Activated B cell treated with CpG ODN at 0.5 μM for 24 hours (primary cell): Measurements from ENCODE around the gene RAB6A. TPM values are rescaled to one million over a fixed set of nuclear protein-coding genes. Genes with fewer than 3 reads are reported as not detected.

Source experiments
- ATAC-seq: fragments of 200-7000 bp; cut with Tn5 transposase; one replicate; pipeline ENCODE4 v1.10.0; 2021; ENCODE audit warnings: low read depth, mild to moderate bottlenecking, moderate library complexity
- CTCF ChIA-PET: fragments of 350-600 bp; sonication (Branson Sonifier 250); formaldehyde crosslinking; loops from one replicate; lab custom pipeline; 2021; ENCODE audit warnings: antibody characterized with exemption; lab: Charles Lee
- POLR2A ChIA-PET: fragments of 350-600 bp; sonication (Branson Sonifier 250); formaldehyde crosslinking; loops from one replicate; lab custom pipeline; 2021; ENCODE audit warnings: antibody characterized with exemption; lab: Charles Lee
- DNase-seq: peaks from one replicate; pipeline ENCODE4 v3.0.0; 2022
- H3K27ac Mint-ChIP-seq: one replicate; pipeline ENCODE4 v1.8.0; 2020; ENCODE audit warnings: mixed read lengths
- H3K27me3 Mint-ChIP-seq: one replicate; pipeline ENCODE4 v1.8.0; 2021; ENCODE audit warnings: mixed read lengths
- H3K36me3 Mint-ChIP-seq: one replicate; pipeline ENCODE4 v1.8.0; 2021; ENCODE audit warnings: low read depth, mixed read lengths
- H3K4me1 Mint-ChIP-seq: one replicate; pipeline ENCODE4 v1.8.0; 2021; ENCODE audit warnings: mixed read lengths
- H3K4me3 Mint-ChIP-seq: one replicate; pipeline ENCODE4 v1.8.0; 2020; ENCODE audit warnings: mild to moderate bottlenecking, mixed read lengths
- H3K9me3 Mint-ChIP-seq: one replicate; pipeline ENCODE4 v1.8.0; 2020; ENCODE audit warnings: mixed read lengths
- CTCF ChIP-seq: fragments of 200-600 bp; IDR thresholded peaks from one replicate; pipeline ENCODE4 v1.8.0; 2022; ENCODE audit warnings: antibody characterized with exemption, mild to moderate bottlenecking
- intact Hi-C: fragments of 100-400 bp; cut with micrococcal nuclease; formaldehyde crosslinking; loops from one replicate; pipeline ENCODE4 v1.15.1; 2024
- total RNA-seq: library from RNA; stranded (reverse); gene quantifications from 2 replicates; pipeline ENCODE4 v1.2.3, GENCODE V29; 2022

RAB6A gene
- 53.3 and 61.0 TPM in 2 replicates for total RNA-seq

GRCh38 chr11:73760679-73761402 is at the start of gene RAB6A:
RAB6A (minus strand) TSS chr11:73761074; CDS start chr11:73760635, 439 bp downstream.
- Mint-ChIP-seq H3K27me3 (no peaks in the 10 kb centered on the region), H3K9me3 (no peaks in the 10 kb centered on the region), H3K4me3 (peak within 1 kb of the TSS; percentile 91), H3K4me1 (peaks cover 22% of the 10 kb centered on the region), H3K36me3 (peaks cover 8% of the 10 kb centered on the region), H3K27ac (peak within 1 kb of the TSS; percentile 88)
- TF ChIP-seq CTCF: no peak
- ChIA-PET CTCF (interaction anchor here (0.7 to 1.4 kb wide), 3 partner anchors 16 to 162 kb away, joined by 3 to 16 read pairs (median 3); no protein-coding TSS in a partner anchor), POLR2A (interaction anchor here (0.5 to 5.0 kb wide), 12 partner anchors 15 to 1681 kb away, joined by 3 to 133 read pairs (median 4); partner anchors contain the start of genes FCHSD2 and MRPL48)
- peak; percentile 88 for ATAC-seq
- peak; percentile 97 for DNase-seq
- intact Hi-C loops: loop anchor here (1.0 to 2.0 kb wide), 6 partner anchors 18 to 638 kb away; partner anchors contain the start of genes C2CD3, COA4, FAM168A and PAAF1

DNA sequence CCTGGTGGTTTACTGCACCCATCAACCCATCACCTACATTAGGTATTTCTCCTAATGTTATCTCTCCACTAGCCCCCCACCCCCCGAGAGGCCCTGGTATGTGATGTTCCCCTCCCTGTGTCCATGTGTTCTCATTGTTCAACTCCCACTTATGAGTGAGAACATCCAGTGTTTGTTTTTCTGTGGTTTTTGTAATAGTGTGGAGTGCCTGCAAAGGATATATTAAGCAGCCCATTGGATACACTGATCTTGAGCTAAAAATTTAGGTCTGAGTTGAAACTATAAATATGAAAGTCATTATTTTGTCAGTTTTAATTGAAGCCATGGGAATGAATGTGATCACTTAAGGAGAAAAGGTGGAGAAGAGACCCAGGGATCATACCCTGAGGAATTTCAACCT is 49.8 kb upstream of the RAB6A start:
- ATAC-seq (no peak), DNase-seq (no peak)
- H3K4me1 Mint-ChIP-seq: no peaks in the 10 kb centered on the region
- no peaks in the 10 kb centered on the region for H3K9me3 Mint-ChIP-seq
- H3K36me3 Mint-ChIP-seq: peaks cover 28% of the 10 kb centered on the region
- intact Hi-C loops: no loop called here
- no peak overlapping the region for H3K4me3 Mint-ChIP-seq
- ChIA-PET CTCF (no interaction called here), POLR2A (no interaction called here)
- H3K27me3 Mint-ChIP-seq: no peaks in the 10 kb centered on the region
- no peak for TF ChIP-seq CTCF
- no peak overlapping the region for H3K27ac Mint-ChIP-seq

GRCh38 chr11:73808052-73808451 is 47.2 kb upstream of the RAB6A start:
- Mint-ChIP-seq H3K27me3 (no peaks in the 10 kb centered on the region), H3K4me1 (no peaks in the 10 kb centered on the region), H3K36me3 (peaks cover 26% of the 10 kb centered on the region), H3K4me3 (no peak overlapping the region), H3K9me3 (no peaks in the 10 kb centered on the region), H3K27ac (no peak overlapping the region)
- TF ChIP-seq CTCF: no peak
- no peak for ATAC-seq
- ChIA-PET CTCF (no interaction called here), POLR2A (no interaction called here)
- DNase-seq: no peak
- intact Hi-C loops: no loop called here

DNA sequence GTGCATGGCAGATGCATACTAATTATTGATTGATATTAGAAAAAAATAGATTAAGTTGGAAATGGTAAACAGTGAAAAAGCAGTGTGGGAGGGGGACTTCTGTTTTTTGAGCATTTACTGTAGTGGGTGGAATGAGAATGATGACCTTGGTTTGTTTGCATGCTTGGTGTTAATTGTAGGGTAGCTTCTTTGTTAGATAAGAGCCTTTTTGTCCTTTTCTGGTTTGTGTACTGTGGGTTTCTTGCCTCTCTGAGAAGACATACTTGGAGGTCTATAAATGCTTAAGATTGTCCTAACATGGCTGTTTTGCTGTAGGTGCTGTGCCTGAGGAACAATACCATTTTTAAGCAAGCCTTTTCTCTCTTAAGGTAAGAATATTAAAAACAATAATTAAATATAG is 43.8 kb upstream of the RAB6A start:
- Mint-ChIP-seq H3K36me3 (peaks cover 24% of the 10 kb centered on the region), H3K27ac (no peak overlapping the region), H3K4me3 (no peak overlapping the region), H3K27me3 (no peaks in the 10 kb centered on the region), H3K9me3 (no peaks in the 10 kb centered on the region), H3K4me1 (no peaks in the 10 kb centered on the region)
- ChIA-PET POLR2A (no interaction called here), CTCF (no interaction called here)
- intact Hi-C loops: no loop called here
- ATAC-seq: no peak
- TF ChIP-seq CTCF: no peak
- DNase-seq: no peak

GRCh38 chr11:73801136-73801535 is 40.3 kb upstream of the RAB6A start:
- Mint-ChIP-seq H3K4me1 (no peaks in the 10 kb centered on the region), H3K36me3 (peaks cover 14% of the 10 kb centered on the region), H3K27me3 (no peaks in the 10 kb centered on the region), H3K27ac (no peak overlapping the region), H3K4me3 (no peak overlapping the region), H3K9me3 (no peaks in the 10 kb centered on the region)
- TF ChIP-seq CTCF: no peak
- DNase-seq: no peak
- ATAC-seq: no peak
- POLR2A ChIA-PET: no interaction called here
- CTCF ChIA-PET: no interaction called here
- intact Hi-C loops: no loop called here
